Spinal cord (tissue), 10 donors: Measurements from ENCODE around the gene GUCD1. TPM values are rescaled to one million over a fixed set of nuclear protein-coding genes. Genes with fewer than 3 reads are reported as not detected.
A peak's percentile ranks its signal among the peaks of the same experiment; 100 is the strongest.

Experiments
- DNase-seq, 6 donors: peaks; one replicate each; pipeline versions ENCODE4 v3.0.0 to v3.0.0-alpha.2; 2013 to 2015; ENCODE audit warnings: low spot score in 6 of 6, low read depth in 4 of 6
- H3K27ac ChIP-seq: one replicate; pipeline ENCODE4 v1.5.1; 2013; ENCODE audit warnings: low read depth, low read length, control low read depth
- H3K27me3 ChIP-seq: one replicate; pipeline ENCODE4 v1.6.1; 2013; ENCODE audit warnings: low read length; ENCODE audit not compliant: control insufficient read depth, insufficient read depth
- H3K36me3 ChIP-seq: one replicate; pipeline ENCODE4 v1.6.1; 2013; ENCODE audit warnings: low read length; ENCODE audit not compliant: control insufficient read depth, insufficient read depth
- H3K4me1 ChIP-seq: one replicate; pipeline ENCODE4 v1.6.1; 2013; ENCODE audit warnings: low read length; ENCODE audit not compliant: control insufficient read depth, insufficient read depth
- H3K4me3 ChIP-seq: one replicate; pipeline ENCODE4 v1.5.1; 2013; ENCODE audit warnings: low read depth, low read length, control low read depth
- H3K9me3 ChIP-seq: one replicate; pipeline ENCODE4 v1.6.1; 2013; ENCODE audit warnings: low read length; ENCODE audit not compliant: control insufficient read depth, insufficient read depth
- WGBS: methylation state at CpG from one replicate; pipeline ENCODE4 v1.1.5; 2013; ENCODE audit warnings: missing lambda C conversion rate; ENCODE audit not compliant: insufficient coverage; 5-methylcytosine and 5-hydroxymethylcytosine counted together
- polyA plus RNA-seq, 2 donors: library from polyadenylated mRNA; unstranded; fragments of 120-200 nt; gene quantifications; one replicate each; pipeline ENCODE4 v1.2.1, GENCODE V29; 2013; ENCODE audit not compliant: insufficient read length in 2 of 2
- total RNA-seq, 2 donors: library from RNA; depleted of rRNA in 1 of 2; stranded (reverse); fragments of 120-200 nt in 1 of 2; fragments of >200 nt in 1 of 2; gene quantifications; one replicate each; pipeline versions ENCODE4 v1.2.3 to v1.2.4, GENCODE V29; 2013 to 2014
- donor health status: healthy.

The GUCD1 gene
- total and polyA plus RNA-seq, 4 donors = 51.7 to 75.1 (median 58.0) TPM

GRCh38 chr22:24506802-24507438, 48.0 kb downstream of the GUCD1 start:
- Histone ChIP-seq H3K36me3 (no peaks in the 10 kb centered on the region), H3K4me1 (peaks cover 11% of the 10 kb centered on the region), H3K27ac (no peak overlapping the region), H3K4me3 (no peak overlapping the region), H3K27me3 (no peaks in the 10 kb centered on the region), H3K9me3 (no peaks in the 10 kb centered on the region)
- 28% methylated on average over 3 of the region's 6 CpGs for WGBS
- peak in 1 of 6 donors; percentile 71 for DNase-seq

- Histone ChIP-seq H3K36me3 (no peaks in the 10 kb centered on the region), H3K4me3 (no peak overlapping the region), H3K9me3 (no peaks in the 10 kb centered on the region), H3K27ac (no peak overlapping the region), H3K4me1 (peaks cover 24% of the 10 kb centered on the region), H3K27me3 (no peaks in the 10 kb centered on the region)
- DNase-seq = no peak
- WGBS = no CpG with 5 or more reads among the region's 3 CpGs
Observed at GRCh38 chr22:24504956-24505736, 49.8 kb downstream of the GUCD1 start.

GRCh38 chr22:24504540-24504939, 50.4 kb downstream of the GUCD1 start:
- Histone ChIP-seq H3K9me3 (no peaks in the 10 kb centered on the region), H3K36me3 (no peaks in the 10 kb centered on the region), H3K27me3 (no peaks in the 10 kb centered on the region), H3K27ac (no peak overlapping the region), H3K4me1 (peaks cover 30% of the 10 kb centered on the region), H3K4me3 (no peak overlapping the region)
- WGBS = no CpG with 5 or more reads among the region's 2 CpGs
- no peak for DNase-seq

- Histone ChIP-seq H3K27me3 (no peaks in the 10 kb centered on the region), H3K27ac (no peak overlapping the region), H3K4me1 (peaks cover 30% of the 10 kb centered on the region), H3K9me3 (no peaks in the 10 kb centered on the region), H3K36me3 (no peaks in the 10 kb centered on the region), H3K4me3 (no peak overlapping the region)
- no peak for DNase-seq
- WGBS = 92% methylated on average over 5 of the region's 5 CpGs
Observed at GRCh38 chr22:24503843-24504338, 51.0 kb downstream of the GUCD1 start.

- WGBS = 87% methylated on average over 6 of the region's 7 CpGs
- Histone ChIP-seq H3K36me3 (no peaks in the 10 kb centered on the region), H3K27me3 (no peaks in the 10 kb centered on the region), H3K9me3 (no peaks in the 10 kb centered on the region), H3K27ac (no peak overlapping the region), H3K4me3 (no peak overlapping the region), H3K4me1 (peaks cover 30% of the 10 kb centered on the region)
- DNase-seq = no peak
Observed at GRCh38 chr22:24503137-24503842, 51.6 kb downstream of the GUCD1 start.

GRCh38 chr22:24502541-24502940, 52.4 kb downstream of the GUCD1 start:
- Histone ChIP-seq H3K4me1 (peaks cover 24% of the 10 kb centered on the region), H3K9me3 (no peaks in the 10 kb centered on the region), H3K36me3 (no peaks in the 10 kb centered on the region), H3K27me3 (no peaks in the 10 kb centered on the region), H3K27ac (no peak overlapping the region), H3K4me3 (no peak overlapping the region)
- DNase-seq = no peak
- 90% methylated on average over 1 of the region's 1 CpG for WGBS

- Histone ChIP-seq H3K4me1 (peaks cover 20% of the 10 kb centered on the region), H3K4me3 (no peak overlapping the region), H3K27ac (no peak overlapping the region), H3K27me3 (no peaks in the 10 kb centered on the region), H3K36me3 (no peaks in the 10 kb centered on the region), H3K9me3 (no peaks in the 10 kb centered on the region)
- DNase-seq = no peak
- WGBS = 44% methylated on average over 5 of the region's 7 CpGs
Observed at GRCh38 chr22:24502034-24502433, 52.9 kb downstream of the GUCD1 start.

DNA sequence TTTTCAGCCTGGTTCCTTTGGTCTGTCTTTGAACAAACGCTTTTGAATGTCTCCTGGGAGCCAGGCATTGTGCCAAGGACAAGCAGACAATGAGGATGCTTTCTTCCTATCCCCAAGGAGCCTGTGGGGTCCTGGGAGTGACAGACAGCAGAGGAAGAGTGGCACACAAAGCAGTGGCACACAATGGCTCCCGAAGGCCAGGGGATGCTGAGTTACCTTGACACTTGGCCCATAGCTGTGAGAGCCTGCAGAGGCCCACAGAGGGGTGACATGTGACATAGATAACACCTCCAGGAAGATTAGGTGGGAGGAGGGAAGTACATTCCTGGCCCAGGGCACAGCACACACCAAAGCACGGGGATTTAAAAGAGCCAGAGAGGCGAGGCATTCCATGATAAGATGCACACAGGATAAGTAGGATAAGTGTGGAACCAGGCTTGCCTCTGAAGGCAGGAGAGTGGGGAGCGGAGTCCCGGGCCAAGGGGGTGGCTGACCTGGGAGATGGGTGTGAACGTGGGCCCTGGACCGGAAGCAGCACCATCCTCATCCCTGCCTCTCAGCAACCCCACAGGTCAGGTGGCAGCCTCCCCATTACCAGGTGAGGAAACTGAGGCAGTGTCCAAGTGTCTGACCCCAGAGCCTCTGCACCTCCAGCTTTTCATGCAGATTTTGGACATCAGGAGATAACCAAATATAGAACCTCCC, 53.5 kb downstream of the GUCD1 start:
- H3K4me1 ChIP-seq = peaks cover 19% of the 10 kb centered on the region

GRCh38 chr22:24500277-24500820, 54.6 kb downstream of the GUCD1 start:
- WGBS = 46% methylated on average over 12 of the region's 16 CpGs
- peaks cover 19% of the 10 kb centered on the region for H3K4me1 ChIP-seq
- H3K36me3 ChIP-seq = no peaks in the 10 kb centered on the region
- DNase-seq = no peak
- H3K27ac ChIP-seq = no peak overlapping the region
- no peaks in the 10 kb centered on the region for H3K9me3 ChIP-seq
- H3K27me3 ChIP-seq = peaks cover 9% of the 10 kb centered on the region
- H3K4me3 ChIP-seq = no peak overlapping the region

More for the DNA sequence above, 53.5 kb downstream of the GUCD1 start:
- H3K27ac ChIP-seq = no peak overlapping the region
- H3K4me3 ChIP-seq = no peak overlapping the region
- 67% methylated on average over 5 of the region's 8 CpGs for WGBS
- no peaks in the 10 kb centered on the region for H3K36me3 ChIP-seq
- DNase-seq = peak in 1 of 6 donors; percentile 52
- H3K9me3 ChIP-seq = no peaks in the 10 kb centered on the region
- H3K27me3 ChIP-seq = peaks cover 1% of the 10 kb centered on the region
